IPS-20b (cell line): ENCODE data around the gene LRRC1.

Source experiments
- H3K27ac ChIP-seq: one replicate; pipeline ENCODE4 v1.5.1; 2013; ENCODE audit warnings: low read length
- H3K27me3 ChIP-seq: 2 replicates; pipeline ENCODE4 v1.6.1; 2013; ENCODE audit warnings: mild to moderate bottlenecking, low read length, inconsistent platforms; ENCODE audit not compliant: insufficient read depth
- H3K36me3 ChIP-seq: 2 replicates; pipeline ENCODE4 v1.6.1; 2013; ENCODE audit warnings: low read depth, mild to moderate bottlenecking, inconsistent platforms, low read length, moderate library complexity; ENCODE audit not compliant: insufficient read depth
- H3K4me1 ChIP-seq: 2 replicates; pipeline ENCODE4 v1.6.1; 2013; ENCODE audit warnings: mild to moderate bottlenecking, control low read depth, inconsistent platforms, low read length, moderate library complexity; ENCODE audit not compliant: insufficient read depth
- H3K4me3 ChIP-seq: 2 replicates; pipeline ENCODE4 v1.5.1; 2013; ENCODE audit warnings: mild to moderate bottlenecking, low read length, inconsistent platforms
- H3K9ac ChIP-seq: 2 replicates; pipeline ENCODE4 v1.6.1; 2013; ENCODE audit warnings: low read depth, mild to moderate bottlenecking, inconsistent platforms, low read length, moderate library complexity
- H3K9me3 ChIP-seq: 2 replicates; pipeline ENCODE4 v1.6.1; 2013; ENCODE audit warnings: mild to moderate bottlenecking, low read depth, low read length, inconsistent platforms; ENCODE audit not compliant: insufficient read depth

Gene LRRC1

DNA sequence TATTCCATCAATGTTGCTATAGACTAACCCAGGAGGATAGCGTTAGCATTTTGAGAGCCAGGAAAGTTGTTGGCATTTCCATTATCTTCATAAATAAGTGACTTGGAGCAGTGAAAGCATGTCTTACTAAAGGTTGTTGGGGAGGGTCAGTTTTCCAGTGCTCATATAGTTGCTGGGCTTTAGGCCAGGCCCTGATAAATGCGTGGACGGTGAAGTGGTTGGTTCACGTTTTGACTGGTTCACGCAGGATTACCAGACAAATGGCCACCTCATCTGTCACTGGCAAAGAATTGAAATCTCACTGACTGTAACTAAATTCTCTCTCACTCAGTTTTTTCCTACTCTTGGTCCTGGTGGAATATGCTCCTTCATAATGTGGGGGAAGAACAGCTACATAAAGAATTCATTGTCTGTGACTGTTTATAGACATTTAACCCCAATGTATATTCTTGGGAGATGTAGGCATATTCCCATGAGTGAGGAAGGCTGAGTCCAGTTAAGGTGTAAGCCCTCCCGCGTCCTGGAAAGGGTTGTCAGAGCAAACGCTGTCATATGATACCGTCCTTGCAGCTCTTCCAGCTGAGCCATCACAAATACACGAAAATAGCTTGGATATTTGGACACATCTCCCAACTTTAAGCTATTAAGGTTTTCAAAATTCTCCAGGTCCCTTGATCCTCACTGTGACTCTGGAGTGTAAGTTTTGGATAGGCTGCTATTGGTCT lies 27.8 kb downstream of the LRRC1 start:
- Histone ChIP-seq H3K4me3 (no peak overlapping the region), H3K9me3 (no peaks in the 10 kb centered on the region), H3K27me3 (no peaks in the 10 kb centered on the region), H3K36me3 (no peaks in the 10 kb centered on the region), H3K9ac (no peak overlapping the region), H3K4me1 (peaks cover 4% of the 10 kb centered on the region; the same call in 1 of the 2 replicates), H3K27ac (no peak overlapping the region)

DNA sequence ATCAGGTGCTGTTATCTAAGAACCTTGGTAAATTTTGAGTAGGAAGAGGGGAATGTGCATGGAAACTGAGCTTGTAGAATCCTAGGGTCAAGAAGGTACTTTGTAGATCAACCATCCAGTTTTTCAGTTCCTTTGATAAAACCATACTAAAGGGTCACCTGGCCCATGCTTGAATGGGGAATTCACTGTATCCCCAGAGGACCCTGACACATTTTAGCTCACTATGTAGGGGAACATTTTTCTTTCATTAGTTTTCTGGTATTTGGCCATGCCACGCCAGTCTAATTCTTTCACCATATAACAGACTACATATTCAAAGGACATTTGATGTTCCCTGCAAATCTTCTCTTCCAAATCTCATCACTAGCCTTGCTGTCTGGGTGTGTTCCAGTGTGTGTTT lies 29.9 kb downstream of the LRRC1 start:
- Histone ChIP-seq H3K27me3 (no peaks in the 10 kb centered on the region), H3K36me3 (no peaks in the 10 kb centered on the region), H3K9ac (no peak overlapping the region), H3K9me3 (no peaks in the 10 kb centered on the region), H3K4me1 (peaks cover 9% of the 10 kb centered on the region; the same call in 1 of the 2 replicates), H3K4me3 (no peak overlapping the region), H3K27ac (no peak overlapping the region)

DNA sequence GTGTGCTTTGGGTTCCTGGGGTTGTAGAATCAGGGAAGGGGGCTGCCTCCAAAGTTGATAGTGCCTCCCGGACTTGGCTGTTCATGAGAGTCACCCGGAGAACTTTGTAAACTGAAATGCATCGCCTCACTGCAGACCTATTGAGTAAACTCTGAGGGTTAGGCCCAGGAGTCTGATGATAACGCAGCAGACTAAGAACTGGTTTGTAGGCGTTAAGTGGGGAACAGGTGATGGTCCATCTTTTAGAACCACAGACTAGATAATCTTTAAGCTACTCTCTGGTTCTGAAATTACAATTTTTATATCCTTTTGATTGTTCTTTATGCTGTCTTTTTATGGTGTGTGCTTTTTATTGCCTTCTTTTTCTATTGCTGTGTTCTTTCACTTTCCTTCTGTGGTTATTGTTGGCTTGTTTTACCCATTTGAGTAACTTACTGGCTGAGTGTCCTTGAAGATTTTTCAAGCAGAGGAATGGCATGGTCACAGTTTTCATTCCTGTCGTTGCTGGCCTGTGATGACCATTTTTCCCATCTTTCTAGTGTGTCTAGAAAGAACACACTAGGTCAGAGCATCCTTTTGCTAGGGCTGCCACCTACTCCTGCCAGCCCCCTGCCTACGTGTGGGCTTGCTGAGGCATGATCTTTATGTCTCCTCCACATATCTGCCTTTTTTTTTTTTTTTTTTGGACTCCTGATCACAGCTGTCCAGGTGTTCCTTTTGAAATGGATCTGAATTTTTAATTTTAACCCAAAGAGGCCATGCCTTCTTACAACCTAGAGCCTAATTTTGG lies 30.9 kb downstream of the LRRC1 start:
- H3K9ac ChIP-seq, result no peak overlapping the region
- no peaks in the 10 kb centered on the region for H3K27me3 ChIP-seq
- H3K9me3 ChIP-seq, result no peaks in the 10 kb centered on the region
- peaks cover 14% of the 10 kb centered on the region; the same call in 1 of the 2 replicates for H3K4me1 ChIP-seq
- no peak overlapping the region for H3K27ac ChIP-seq
- no peaks in the 10 kb centered on the region for H3K36me3 ChIP-seq
- no peak overlapping the region for H3K4me3 ChIP-seq

DNA sequence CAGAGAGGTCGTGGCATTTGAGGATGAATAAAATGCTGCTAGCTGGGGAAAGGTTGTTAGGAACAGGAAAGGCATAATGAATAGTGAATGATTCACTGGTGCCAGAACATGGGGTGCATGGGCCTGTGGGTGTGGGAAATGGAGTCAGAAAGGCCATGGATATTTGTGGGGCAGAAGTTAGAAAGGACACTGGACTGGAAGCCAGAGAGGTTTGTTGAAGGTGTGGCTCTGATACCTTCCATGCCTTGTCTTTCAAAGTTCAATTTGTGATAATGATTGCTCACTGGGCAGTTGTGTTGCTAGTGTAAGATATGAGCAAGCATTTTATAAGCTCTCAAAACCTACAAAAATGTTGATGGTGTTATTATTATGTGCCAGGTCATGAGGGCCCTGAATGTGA lies 32.7 kb downstream of the LRRC1 start:
- H3K9ac ChIP-seq, result no peak overlapping the region
- H3K27ac ChIP-seq, result no peak overlapping the region
- H3K4me1 ChIP-seq, result peaks cover 20% of the 10 kb centered on the region

DNA sequence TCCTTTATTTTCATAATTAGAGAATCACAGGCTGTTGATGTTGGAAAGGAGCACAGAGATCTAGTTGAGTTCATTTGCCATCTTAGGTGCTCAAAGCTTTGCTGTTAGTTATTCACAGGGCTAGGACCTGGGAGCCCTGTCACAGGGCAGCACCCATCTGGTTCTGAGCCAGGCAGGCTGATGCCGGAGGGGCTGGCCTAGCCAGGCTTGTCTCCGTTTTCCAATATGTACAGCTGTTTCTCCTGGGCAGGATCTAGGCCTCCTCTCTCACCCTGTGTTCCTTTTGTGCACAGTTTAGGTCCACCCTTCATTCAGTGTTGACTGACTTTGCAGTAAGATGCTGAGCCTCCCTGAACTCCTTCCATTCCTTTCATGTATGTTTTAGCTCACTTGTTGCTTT lies 33.4 kb downstream of the LRRC1 start:
- Histone ChIP-seq H3K36me3 (no peaks in the 10 kb centered on the region), H3K9ac (no peak overlapping the region), H3K9me3 (no peaks in the 10 kb centered on the region), H3K27me3 (no peaks in the 10 kb centered on the region), H3K27ac (no peak overlapping the region), H3K4me3 (no peak overlapping the region), H3K4me1 (peaks cover 16% of the 10 kb centered on the region)

More for the DNA sequence above, 32.7 kb downstream of the LRRC1 start:
- Histone ChIP-seq H3K36me3 (no peaks in the 10 kb centered on the region), H3K9me3 (no peaks in the 10 kb centered on the region), H3K27me3 (no peaks in the 10 kb centered on the region), H3K4me3 (no peak overlapping the region)

DNA sequence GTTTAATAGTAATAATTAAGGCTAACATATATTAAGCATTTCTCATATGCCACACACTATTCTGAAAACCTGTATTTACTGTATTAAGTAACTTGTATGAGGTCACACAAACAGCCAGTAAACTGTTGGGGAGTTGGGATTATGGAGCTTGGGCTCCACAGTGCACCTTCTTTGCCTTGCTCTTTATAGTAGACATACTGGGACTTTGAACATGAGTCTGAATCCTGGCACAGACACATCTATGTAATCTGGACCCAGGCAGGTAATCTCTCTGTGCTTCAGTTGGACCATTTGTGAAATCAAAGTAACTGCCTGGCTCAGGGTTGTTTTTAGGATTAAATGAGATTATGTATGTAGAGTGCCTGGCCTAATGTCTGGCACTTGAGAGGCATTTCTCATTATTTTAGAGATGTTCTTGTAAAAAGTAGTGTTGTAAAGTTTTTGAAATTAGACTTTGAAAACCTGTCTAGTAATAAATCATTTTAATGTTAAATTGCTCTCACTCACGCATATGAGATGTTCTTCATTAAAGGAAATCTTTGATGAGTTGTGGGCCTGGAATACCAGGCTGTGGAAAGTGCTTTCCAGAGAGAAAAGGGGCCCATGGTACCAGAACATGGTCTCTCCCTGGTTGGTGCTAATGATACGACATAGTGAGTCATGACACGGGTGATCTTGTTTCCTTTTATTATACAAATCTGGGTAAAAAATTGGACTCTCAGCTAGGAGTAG lies 34.3 kb downstream of the LRRC1 start:
- peaks cover 16% of the 10 kb centered on the region for H3K4me1 ChIP-seq
- H3K9me3 ChIP-seq, result no peaks in the 10 kb centered on the region
- no peak overlapping the region for H3K27ac ChIP-seq
- no peaks in the 10 kb centered on the region for H3K36me3 ChIP-seq
- no peak overlapping the region for H3K9ac ChIP-seq
- no peak overlapping the region for H3K4me3 ChIP-seq
- no peaks in the 10 kb centered on the region for H3K27me3 ChIP-seq

DNA sequence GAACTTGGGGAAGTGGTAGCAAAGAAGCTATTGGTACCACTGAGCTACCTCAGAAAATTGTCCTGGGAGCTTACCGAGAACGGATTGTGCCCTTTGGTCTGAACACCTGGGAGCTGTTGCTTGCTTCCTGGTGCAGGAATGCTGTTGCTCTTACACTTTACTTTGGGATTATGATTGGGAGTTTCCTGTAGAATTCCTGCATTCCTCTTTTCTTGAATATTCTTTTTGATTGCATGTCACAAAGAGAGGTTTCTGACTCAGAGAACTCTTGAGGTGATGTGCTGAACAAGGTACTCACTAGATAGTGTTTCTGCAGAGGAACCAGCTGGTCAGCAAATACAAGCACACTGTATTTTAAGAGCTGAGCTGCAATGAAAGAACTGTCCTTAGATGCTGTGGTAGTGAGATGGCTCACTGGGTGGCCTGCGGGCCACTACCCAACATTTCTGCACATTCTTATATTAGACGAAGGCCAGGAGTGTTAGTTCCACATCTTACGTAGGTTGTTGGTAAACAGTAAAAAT lies 35.0 kb downstream of the LRRC1 start:
- no peaks in the 10 kb centered on the region for H3K27me3 ChIP-seq
- H3K9ac ChIP-seq, result no peak overlapping the region
- no peaks in the 10 kb centered on the region for H3K9me3 ChIP-seq
- H3K27ac ChIP-seq, result no peak overlapping the region
- H3K36me3 ChIP-seq, result no peaks in the 10 kb centered on the region
- peaks cover 16% of the 10 kb centered on the region for H3K4me1 ChIP-seq
- no peak overlapping the region for H3K4me3 ChIP-seq

DNA sequence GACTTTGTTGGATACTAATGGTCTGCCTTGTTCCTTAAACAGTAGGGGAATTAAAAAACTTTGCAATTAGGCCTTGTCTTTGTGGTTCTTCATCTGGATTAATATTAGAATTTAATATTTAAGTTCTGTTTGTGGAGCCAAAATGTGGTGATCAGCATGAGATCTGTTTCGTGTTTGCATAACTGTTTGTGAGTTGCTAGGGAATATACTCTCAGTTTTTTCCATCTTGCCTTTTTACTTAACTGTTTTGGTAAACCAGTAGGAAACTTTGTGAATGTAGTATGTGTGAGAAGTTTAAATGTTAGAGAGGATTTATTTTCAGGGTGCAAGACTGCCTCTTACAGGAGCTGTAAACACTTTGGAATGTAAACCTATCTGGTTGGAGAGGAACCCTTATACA lies 35.6 kb downstream of the LRRC1 start:
- Histone ChIP-seq H3K9me3 (no peaks in the 10 kb centered on the region), H3K27ac (no peak overlapping the region), H3K9ac (no peak overlapping the region), H3K27me3 (no peaks in the 10 kb centered on the region), H3K4me1 (peaks cover 16% of the 10 kb centered on the region), H3K4me3 (no peak overlapping the region), H3K36me3 (no peaks in the 10 kb centered on the region)

DNA sequence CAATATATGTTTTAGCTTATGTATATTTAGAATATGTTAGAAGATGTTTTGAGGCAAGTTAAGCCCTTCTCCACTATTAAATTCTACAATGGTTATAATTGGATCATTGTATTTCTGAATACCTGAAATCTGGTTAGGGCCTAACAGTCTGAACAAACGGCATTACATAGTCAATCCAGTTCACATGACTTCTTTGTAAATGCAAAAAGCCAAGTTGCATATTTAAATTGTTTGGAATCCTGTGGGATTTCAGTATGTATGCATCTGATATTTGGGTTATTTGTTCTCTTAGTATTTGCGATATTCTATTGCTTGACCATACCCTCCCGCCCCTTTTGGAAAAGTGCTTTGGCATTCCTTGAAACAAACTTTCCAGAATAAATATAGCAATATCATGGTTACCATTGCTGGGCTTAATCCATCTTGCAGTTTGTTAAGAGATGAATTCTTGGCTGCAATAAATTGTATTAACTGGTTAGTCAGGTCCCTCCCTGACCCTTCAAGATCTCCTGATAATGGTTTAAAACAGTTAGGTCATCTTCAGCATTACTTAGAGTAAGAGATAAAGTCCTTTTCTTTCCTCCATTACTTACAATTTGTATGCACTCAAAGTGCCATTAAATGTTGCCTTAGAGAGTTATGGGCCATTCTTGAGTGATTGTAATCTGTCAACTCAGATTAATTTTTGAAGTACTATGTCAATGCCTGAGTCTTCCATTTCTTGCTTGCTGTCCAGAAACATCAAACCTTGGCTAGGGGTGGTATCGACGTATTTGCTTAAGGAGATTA lies 36.5 kb downstream of the LRRC1 start:
- no peaks in the 10 kb centered on the region for H3K27me3 ChIP-seq
- H3K4me3 ChIP-seq, result no peak overlapping the region
- no peak overlapping the region for H3K9ac ChIP-seq
- H3K27ac ChIP-seq, result no peak overlapping the region
- H3K36me3 ChIP-seq, result no peaks in the 10 kb centered on the region
- H3K4me1 ChIP-seq, result peaks cover 16% of the 10 kb centered on the region
- H3K9me3 ChIP-seq, result no peaks in the 10 kb centered on the region

DNA sequence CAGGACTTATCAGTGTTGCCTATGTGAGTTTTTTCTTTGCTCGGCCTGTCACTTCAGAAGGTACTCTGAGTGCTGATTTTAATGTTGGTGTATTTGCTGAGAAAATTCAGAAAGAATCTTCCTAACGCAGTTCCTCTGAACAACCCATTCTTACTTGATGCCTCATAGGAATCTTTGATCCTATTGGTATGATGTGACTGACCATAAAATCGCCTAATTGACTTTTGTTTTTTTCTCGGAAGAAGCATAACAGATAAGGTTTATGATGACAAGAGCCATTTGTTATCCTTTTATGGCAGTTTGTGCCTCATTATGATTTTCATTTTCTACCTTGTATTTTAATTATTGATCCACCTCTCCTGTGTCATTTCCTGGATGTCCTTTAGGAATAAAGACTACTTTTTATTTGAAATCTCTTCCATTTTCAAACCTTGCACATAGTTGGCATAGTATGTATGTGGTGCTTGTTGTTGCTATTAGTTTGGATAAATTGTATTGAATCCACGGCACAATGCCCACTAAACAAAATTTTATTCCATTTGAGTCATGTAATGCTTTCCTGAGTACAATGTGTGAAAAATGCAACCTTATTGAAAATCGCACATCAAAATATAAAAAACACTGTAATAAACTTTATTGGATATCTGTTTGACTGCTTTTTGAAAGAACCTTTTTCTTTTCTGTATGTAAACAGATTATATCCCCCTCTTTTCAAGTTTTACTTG lies 37.3 kb downstream of the LRRC1 start:
- peaks cover 16% of the 10 kb centered on the region for H3K4me1 ChIP-seq
- H3K27ac ChIP-seq, result no peak overlapping the region
- H3K4me3 ChIP-seq, result no peak overlapping the region
- H3K36me3 ChIP-seq, result no peaks in the 10 kb centered on the region
- no peaks in the 10 kb centered on the region for H3K9me3 ChIP-seq
- no peak overlapping the region for H3K9ac ChIP-seq
- no peaks in the 10 kb centered on the region for H3K27me3 ChIP-seq
